Measurements from ENCODE around the gene KCNE5. TPM values are rescaled to one million over a fixed set of nuclear protein-coding genes. Genes with fewer than 3 reads are reported as not detected.

Gene KCNE5, protein sequence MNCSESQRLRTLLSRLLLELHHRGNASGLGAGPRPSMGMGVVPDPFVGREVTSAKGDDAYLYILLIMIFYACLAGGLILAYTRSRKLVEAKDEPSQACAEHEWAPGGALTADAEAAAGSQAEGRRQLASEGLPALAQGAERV
- 0.31 TPM in 1 of 2 replicates, not detected in the other for total RNA-seq

DNA sequence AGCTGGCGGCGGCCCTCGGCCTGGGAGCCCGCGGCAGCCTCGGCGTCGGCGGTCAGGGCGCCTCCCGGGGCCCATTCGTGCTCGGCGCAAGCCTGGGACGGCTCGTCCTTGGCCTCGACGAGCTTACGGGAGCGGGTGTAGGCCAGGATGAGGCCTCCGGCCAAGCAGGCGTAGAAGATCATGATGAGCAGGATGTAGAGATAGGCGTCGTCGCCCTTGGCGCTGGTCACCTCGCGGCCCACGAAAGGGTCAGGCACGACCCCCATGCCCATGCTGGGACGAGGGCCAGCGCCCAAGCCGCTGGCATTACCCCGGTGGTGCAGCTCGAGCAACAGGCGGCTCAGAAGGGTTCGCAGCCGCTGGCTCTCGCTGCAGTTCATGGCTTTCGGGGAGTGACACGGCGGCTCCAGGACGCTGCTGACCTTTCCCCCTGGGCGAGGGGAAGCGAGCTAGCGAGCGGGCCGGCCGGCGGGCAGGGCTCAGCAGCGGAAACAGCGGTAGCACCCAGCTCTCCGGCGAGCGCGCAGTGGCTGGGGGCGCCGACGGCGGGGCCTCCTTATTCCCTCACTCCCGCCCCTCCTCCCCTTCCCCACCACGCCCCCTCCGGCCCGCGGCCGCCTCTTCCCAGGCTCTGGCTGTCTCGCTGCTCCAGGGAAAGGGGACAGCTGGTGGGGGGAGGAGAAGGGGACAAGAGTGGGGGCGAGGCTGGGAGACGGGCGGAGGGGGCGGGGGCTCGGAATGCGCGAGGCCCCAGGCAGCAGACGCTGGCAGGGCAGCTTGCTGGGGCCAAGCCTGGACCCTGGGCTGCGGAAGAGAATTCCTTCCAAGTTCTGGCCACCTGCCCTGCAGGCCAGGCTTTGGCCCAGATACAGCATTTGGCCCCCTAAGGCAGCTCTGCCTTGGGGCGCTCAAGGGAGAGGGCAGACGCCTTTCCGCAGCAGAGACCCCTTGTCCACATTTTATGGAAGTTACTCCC is at the start of gene KCNE5:
TSS of gene KCNE5 (minus strand) at position 532 of the 976 bp plus-strand sequence. CDS start at position 380, 152 bp downstream.

Other genes with a start within 250 kb of the KCNE5 start
- not detected in 2 replicates for gene GUCY2F, start 143.1 kb downstream of the KCNE5 start, total RNA-seq
- 5.8 and 7.2 TPM in 2 replicates for gene NXT2, start 88.3 kb downstream of the KCNE5 start, total RNA-seq
- gene ACSL4, start 108.1 kb upstream of the KCNE5 start, total RNA-seq: 56.1 and 84.9 TPM in 2 replicates

Measured in cardiac ventricle fibroblast (primary cell).